ENCODE data around the gene KRTAP20-1.

DNA sequence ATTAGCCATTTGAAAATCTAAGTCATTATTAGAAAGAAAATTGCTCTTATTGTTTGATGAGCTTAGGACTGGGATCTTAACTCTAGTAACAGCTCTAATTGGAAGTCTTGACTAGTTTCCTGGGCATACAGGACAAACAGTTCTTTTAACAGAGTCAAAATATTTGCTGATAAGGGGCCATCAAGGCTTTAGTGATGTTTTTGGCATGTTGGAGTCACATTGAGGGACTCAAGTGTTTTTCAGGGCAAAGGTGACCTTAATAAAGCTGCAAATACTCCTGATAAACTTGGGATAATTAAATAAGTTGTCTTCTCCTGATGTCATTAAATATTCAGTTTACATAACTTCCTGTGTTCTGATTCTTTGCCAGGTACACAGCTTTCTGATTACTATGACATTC is 48.6 kb upstream of the KRTAP20-1 start:
- TF ChIP-seq, protein P1, sequence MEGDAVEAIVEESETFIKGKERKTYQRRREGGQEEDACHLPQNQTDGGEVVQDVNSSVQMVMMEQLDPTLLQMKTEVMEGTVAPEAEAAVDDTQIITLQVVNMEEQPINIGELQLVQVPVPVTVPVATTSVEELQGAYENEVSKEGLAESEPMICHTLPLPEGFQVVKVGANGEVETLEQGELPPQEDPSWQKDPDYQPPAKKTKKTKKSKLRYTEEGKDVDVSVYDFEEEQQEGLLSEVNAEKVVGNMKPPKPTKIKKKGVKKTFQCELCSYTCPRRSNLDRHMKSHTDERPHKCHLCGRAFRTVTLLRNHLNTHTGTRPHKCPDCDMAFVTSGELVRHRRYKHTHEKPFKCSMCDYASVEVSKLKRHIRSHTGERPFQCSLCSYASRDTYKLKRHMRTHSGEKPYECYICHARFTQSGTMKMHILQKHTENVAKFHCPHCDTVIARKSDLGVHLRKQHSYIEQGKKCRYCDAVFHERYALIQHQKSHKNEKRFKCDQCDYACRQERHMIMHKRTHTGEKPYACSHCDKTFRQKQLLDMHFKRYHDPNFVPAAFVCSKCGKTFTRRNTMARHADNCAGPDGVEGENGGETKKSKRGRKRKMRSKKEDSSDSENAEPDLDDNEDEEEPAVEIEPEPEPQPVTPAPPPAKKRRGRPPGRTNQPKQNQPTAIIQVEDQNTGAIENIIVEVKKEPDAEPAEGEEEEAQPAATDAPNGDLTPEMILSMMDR (IDR thresholded peaks at IDR 0.05), result no peak
- no peak for TF ChIP-seq POLR2A (IDR thresholded peaks at IDR 0.05)
